ENCODE measurements around the gene DENND11.

- no peak for TF ChIP-seq CTCF (IDR thresholded peaks at IDR 0.05)
- TF ChIP-seq POLR2A (IDR thresholded peaks at IDR 0.05), result no peak
Measured at GRCh38 chr7:141654551-141654950, 47.4 kb downstream of the DENND11 start.
